HG02571 (cell line): ENCODE results near the gene ST3GAL3.

ENCODE experiments used
- ATAC-seq: cut with Tn5 transposase; IDR thresholded peaks from one replicate; pipeline ENCODE4 v1.9.1; 2021; ENCODE audit warnings: mild to moderate bottlenecking, moderate library complexity; ENCODE audit not compliant: unreplicated experiment

The ST3GAL3 gene

DNA sequence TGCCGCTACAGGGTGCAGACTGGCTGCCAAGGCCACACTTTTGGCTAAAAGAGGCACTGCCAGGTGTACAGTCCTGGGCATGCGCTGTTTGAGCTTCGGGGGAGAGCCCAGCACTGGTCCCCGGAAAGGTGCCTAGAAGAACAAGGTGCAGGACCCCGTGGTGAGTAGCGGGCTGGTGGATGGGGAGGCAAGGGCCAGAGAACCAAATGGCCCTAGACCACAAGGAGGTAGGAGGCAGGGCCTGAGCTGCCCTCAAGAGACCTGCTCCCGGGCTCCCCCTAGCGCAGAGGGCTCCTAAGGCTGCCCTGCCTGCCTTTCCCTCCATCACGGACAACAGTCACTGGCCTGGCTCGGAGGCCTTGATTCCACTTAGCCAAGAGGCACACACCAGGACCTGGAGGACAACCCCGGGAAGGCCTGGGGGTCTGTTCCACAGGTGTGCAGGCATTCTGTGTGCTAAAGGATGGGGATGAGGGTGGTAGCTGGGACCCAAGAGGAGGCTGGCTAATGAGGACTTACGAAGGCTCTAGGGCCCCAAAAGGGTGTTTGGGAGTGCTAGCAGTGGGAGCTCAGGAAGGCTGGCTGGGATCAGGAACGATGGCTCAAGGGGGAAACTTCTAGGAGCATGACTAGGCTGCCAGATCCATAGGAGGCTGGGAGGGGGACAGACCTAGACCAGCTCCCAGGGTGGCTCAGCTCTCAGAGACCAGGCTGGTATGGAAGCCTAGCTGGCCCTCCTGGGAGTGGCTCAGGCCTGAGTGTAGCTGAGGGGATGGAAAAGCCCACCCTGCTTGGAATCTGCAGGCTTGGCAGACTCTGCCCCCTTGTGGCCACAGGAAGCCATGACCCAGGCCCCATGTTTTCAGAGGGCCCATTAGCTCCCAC is 227.0 kb downstream of the ST3GAL3 start:
- no peak for ATAC-seq

DNA sequence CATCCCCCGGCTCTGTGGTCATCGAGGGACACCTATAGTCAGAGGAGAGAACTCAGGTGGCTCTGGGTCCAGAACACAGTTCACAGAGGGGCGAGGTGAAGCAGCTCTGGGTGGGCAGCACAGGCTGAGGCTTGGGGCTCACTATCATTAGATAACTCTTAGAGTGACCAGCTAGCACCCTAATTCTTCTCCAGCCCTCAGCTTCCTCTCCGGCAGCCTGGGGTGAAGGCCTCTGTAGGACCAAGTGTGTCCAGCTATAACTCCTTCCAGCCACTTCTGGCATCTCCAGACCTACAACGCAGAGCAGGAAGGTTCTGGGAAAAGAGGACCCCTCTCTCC is 227.6 kb downstream of the ST3GAL3 start:
- ATAC-seq = no peak

GRCh38 chr1:43935711-43936427 is 228.5 kb downstream of the ST3GAL3 start:
- no peak for ATAC-seq

GRCh38 chr1:43936431-43937151 is 229.3 kb downstream of the ST3GAL3 start:
- ATAC-seq = no peak

GRCh38 chr1:43937179-43937865 is 230.0 kb downstream of the ST3GAL3 start:
- ATAC-seq = no peak

DNA sequence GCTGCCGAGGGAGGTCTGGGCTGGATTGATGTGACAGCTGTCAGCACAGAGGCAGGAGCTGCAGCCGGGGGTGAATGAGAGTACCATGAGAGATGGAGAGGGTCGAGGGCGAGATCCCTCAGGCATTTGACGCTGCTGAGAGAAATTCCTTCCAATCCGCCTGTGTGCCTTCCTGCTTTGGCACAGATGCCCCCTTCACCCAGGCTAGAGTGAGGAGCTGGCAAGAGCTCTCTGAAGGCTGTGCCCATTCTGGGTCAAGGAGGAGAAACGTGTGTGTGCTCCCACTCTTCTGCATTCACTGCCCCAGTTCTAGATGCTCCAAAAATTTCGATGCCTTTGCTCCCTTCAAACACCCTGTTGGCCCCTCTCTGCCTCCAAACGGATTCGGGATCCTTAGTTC is 231.0 kb downstream of the ST3GAL3 start:
- no peak for ATAC-seq

DNA sequence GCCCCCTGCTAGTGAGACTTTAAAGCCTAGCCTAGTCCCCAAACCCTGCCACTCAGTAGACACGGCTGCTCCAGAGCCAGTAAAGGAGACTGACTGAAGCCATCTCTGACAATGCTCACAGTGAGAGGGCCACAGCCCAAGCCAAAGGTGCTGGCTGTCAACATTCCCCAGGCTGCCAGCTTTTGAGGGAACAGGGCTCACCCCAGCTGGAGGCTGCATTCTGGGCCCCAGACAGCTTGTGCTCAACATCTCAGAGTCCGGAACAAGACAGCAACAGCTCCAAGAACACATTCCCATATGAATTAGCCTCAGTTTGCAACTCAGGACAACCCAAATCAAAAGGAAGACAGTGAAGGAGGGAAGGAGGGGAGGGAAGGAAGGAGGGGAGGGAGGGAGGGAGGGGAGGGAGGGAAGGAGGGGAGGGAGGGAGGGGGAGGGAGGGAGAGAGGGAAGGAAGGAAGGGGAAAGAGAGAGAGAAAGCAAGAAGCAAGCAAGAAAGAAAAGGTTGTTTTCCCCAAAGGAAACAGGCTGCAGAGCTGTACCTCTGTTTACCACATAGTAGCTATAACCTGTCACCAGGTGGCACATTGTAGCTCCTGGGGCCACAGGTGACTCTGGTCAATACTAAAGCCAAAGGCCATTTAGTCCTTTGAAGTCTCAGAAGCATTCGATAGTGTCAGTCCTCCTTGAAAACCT is 231.7 kb downstream of the ST3GAL3 start:
- no peak for ATAC-seq

DNA sequence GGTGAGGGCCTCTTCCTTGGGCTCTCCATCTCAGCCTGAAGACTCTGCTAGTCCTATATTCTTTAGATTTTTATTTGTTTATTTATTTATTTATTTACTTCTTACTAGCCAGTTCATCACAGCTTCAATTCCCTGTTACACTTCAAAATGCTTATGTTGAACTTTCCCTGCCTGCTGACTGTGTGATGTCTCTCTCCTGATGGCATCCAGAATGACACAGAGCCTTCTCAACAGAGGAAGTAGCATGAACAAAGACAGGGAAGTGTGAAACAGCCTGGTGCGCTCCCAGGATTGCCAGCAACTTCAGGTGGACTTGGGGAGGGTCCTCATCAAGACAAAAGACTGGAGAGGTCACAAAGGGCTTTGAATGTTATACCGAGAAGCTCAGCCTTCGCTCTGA is 235.1 kb downstream of the ST3GAL3 start:
- no peak for ATAC-seq

GRCh38 chr1:43944860-43945259 is 237.5 kb downstream of the ST3GAL3 start:
- no peak for ATAC-seq

- no peak for ATAC-seq
Observed at GRCh38 chr1:43945674-43946235, 238.4 kb downstream of the ST3GAL3 start.

GRCh38 chr1:43946236-43947060 is 239.1 kb downstream of the ST3GAL3 start, which contains the start of gene IPO13:
TSS of gene IPO13 (plus strand) at chr1:43946950. CDS start at chr1:43947601, 651 bp downstream.
- peak; percentile 90 for ATAC-seq

DNA sequence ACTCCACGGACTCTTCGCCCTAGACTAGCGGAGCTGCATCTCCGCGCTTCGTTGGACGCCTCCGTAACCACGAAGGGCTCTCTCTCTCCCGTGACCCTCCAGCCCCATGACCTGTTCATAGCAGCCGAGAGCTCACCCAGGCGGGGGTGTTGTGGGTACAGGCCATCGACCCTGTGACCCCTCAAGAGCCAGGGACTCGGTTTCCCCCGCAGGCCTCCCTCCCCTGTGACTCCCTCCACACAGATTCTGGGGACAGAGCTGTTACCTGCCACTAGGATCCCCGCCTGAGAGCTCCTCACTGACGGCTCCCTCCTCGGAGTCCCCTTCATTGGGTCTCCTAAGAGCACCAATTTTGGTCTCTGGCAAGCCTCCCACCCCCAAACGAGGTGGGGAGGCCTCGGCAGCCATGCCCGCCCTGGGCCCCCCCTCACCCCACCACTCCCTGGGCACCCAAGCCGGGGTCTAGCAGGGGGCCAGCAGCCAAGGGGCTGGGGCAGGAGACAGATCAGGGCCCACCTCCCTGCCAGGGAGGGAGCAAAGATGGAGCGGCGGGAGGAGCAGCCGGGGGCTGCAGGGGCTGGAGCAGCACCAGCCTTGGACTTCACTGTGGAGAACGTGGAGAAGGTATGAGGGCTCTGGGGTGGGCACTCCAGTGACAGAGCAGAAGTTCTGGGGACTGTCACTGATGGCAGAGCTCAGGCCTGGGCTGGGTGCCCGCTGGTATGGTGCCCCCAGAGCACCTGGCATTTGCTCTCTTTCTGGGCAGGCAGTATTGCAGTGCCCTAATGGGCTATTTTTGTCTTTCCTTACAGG is 239.9 kb downstream of the ST3GAL3 start:
- peak; percentile 18 for ATAC-seq

DNA sequence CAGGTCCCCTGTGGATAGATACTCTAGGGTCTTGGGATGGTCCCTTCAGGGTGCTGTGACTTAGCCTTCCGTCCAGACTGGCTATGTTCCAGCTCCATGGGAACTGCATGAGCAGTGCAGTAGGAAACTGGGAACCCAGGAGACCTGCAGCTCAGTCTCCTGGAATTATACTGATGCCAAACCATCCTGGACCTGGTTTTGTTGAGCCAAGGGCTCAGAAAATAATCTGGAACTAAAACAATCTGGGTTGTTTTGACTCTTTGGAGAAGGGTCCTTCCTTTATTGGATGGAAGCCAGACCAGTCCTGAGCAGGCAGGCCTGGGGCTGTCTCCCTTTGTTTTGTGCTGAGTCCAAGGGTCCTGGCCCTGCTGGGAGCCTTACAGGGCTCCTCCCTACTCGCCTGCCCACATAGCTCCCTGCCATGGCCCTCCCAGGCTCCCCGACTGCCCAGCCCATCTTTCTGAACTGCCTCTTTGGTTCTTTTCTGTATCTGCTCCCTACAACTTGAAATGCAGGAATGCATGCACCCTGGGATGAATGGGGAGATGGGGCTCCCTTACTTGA is 240.6 kb downstream of the ST3GAL3 start:
- no peak for ATAC-seq

DNA sequence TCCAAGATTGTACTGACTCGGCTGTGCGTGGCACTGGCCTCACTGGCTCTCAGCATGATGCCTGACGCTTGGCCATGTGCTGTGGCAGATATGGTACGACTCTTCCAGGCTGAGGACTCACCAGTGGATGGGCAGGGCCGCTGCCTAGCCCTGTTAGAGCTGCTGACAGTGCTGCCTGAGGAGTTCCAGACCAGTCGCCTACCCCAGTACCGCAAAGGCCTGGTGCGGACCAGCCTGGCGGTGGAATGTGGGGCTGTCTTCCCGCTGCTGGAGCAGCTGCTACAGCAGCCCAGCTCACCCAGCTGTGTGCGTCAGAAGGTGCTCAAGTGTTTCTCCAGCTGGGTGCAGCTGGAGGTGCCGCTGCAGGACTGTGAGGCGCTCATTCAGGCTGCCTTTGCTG is 242.3 kb downstream of the ST3GAL3 start:
- ATAC-seq = no peak

- ATAC-seq = no peak
Observed at GRCh38 chr1:43951021-43951985, 244.0 kb downstream of the ST3GAL3 start.

- ATAC-seq = no peak
Observed at GRCh38 chr1:43952731-43953346, 245.5 kb downstream of the ST3GAL3 start.
